Activated CD8-positive, alpha-beta T cell treated with anti-CD3 and anti-CD28 coated beads for 36 hours (primary cell): ENCODE results near the gene PLN. TPM values are rescaled to one million over a fixed set of nuclear protein-coding genes. Genes with fewer than 3 reads are reported as not detected.
A peak's percentile ranks its signal among the peaks of the same experiment; 100 is the strongest.

Source experiments
- ATAC-seq: fragments of 200-7000 bp; cut with Tn5 transposase; one replicate; pipeline ENCODE4 v1.10.0; 2021; ENCODE audit warnings: mild to moderate bottlenecking, moderate library complexity
- CTCF ChIA-PET: fragments of 350-600 bp; sonication (Branson Sonifier 250); formaldehyde crosslinking; loops from one replicate; lab custom pipeline; 2021; ENCODE audit warnings: antibody characterized with exemption; lab: Charles Lee
- POLR2A ChIA-PET: fragments of 350-600 bp; sonication (Branson Sonifier 250); formaldehyde crosslinking; loops from one replicate; lab custom pipeline; 2021; ENCODE audit warnings: antibody characterized with exemption; lab: Charles Lee
- DNase-seq: peaks from one replicate; pipeline ENCODE4 v3.0.0-alpha.2; 2020
- H3K27ac Mint-ChIP-seq: one replicate; pipeline ENCODE4 v1.8.0; 2021; ENCODE audit warnings: mild to moderate bottlenecking, mixed read lengths
- H3K27me3 Mint-ChIP-seq: one replicate; pipeline ENCODE4 v1.8.0; 2021; ENCODE audit warnings: mixed read lengths
- H3K36me3 Mint-ChIP-seq: one replicate; pipeline ENCODE4 v1.8.0; 2021; ENCODE audit warnings: low read depth, mixed read lengths
- H3K4me1 Mint-ChIP-seq: one replicate; pipeline ENCODE4 v1.8.0; 2021; ENCODE audit warnings: low read depth, mixed read lengths
- H3K4me3 Mint-ChIP-seq: one replicate; pipeline ENCODE4 v1.8.0; 2021; ENCODE audit warnings: mild to moderate bottlenecking, moderate library complexity, mixed read lengths
- H3K9me3 Mint-ChIP-seq: one replicate; pipeline ENCODE4 v1.8.0; 2021; ENCODE audit warnings: mixed read lengths
- intact Hi-C: fragments of 100-400 bp; cut with micrococcal nuclease; formaldehyde crosslinking; loops from one replicate; pipeline ENCODE4 v1.10.0; 2022
- total RNA-seq, 2 experiments: library from RNA; stranded (reverse); gene quantifications; one replicate each; pipeline ENCODE4 v1.2.3, GENCODE V29; 2021
- TF ChIP-seq, protein P1 (sequence below): fragments of 200-600 bp; IDR thresholded peaks from one replicate; pipeline ENCODE4 v1.8.0; 2022; ENCODE audit warnings: antibody characterized with exemption, mild to moderate bottlenecking

Gene PLN
- total RNA-seq, 2 experiments from 2014 or later: not detected

DNA sequence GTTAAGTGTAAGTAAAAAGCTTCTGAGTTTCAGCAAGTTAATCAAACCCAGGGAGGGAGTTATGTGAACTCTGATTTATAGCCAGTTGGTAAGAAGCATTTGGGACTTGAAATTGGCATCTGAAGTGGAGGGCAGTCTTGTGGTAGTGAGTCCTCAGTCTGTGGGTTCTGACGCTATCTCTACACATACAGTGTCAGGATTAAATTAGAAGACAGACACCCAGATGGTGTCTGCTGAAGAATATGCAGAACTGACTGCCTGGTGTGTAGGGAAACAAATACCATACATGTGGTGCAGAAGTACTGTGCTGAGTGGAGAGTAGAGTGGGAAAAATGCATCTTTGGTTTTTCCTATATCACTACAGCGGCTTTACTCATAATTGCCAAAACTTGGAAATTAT is 43.5 kb upstream of the PLN start:
- H3K4me1 Mint-ChIP-seq: peaks cover 19% of the 10 kb centered on the region
- POLR2A ChIA-PET: no interaction called here
- no peaks in the 10 kb centered on the region for H3K27me3 Mint-ChIP-seq
- H3K27ac Mint-ChIP-seq: no peak overlapping the region
- TF ChIP-seq, protein P1, sequence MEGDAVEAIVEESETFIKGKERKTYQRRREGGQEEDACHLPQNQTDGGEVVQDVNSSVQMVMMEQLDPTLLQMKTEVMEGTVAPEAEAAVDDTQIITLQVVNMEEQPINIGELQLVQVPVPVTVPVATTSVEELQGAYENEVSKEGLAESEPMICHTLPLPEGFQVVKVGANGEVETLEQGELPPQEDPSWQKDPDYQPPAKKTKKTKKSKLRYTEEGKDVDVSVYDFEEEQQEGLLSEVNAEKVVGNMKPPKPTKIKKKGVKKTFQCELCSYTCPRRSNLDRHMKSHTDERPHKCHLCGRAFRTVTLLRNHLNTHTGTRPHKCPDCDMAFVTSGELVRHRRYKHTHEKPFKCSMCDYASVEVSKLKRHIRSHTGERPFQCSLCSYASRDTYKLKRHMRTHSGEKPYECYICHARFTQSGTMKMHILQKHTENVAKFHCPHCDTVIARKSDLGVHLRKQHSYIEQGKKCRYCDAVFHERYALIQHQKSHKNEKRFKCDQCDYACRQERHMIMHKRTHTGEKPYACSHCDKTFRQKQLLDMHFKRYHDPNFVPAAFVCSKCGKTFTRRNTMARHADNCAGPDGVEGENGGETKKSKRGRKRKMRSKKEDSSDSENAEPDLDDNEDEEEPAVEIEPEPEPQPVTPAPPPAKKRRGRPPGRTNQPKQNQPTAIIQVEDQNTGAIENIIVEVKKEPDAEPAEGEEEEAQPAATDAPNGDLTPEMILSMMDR: no peak
- ATAC-seq (no peak), DNase-seq (no peak)
- no peak overlapping the region for H3K4me3 Mint-ChIP-seq
- peaks cover 47% of the 10 kb centered on the region for H3K36me3 Mint-ChIP-seq
- intact Hi-C loops: no loop called here
- peaks cover 6% of the 10 kb centered on the region for H3K9me3 Mint-ChIP-seq
- CTCF ChIA-PET: interaction anchor here (1.2 kb wide), 1 partner anchor 220 kb away, joined by 3 read pairs; no protein-coding TSS in a partner anchor

DNA sequence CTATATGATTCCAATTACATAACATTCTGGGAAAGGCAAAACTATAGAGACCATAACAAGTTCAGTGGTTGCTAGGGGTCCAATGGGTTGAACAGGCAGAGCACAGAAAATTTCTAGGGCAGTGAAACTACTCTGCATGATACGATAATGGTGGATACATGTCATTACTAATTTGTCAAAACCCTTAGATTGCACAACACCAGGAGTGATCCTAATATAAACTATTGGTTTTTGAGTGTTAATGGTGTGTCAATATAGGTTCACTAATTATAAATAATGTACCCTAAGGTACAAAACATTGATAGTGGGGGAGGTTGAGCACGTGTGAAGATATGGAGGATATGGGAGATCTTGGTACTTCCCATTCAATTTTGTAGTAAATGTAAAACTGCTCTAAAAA is 42.4 kb upstream of the PLN start:
- ChIA-PET CTCF (no interaction called here), POLR2A (no interaction called here)
- ATAC-seq (no peak), DNase-seq (no peak)
- TF ChIP-seq, protein P1: no peak
- intact Hi-C loops: no loop called here
- H3K27ac Mint-ChIP-seq: no peak overlapping the region
- H3K9me3 Mint-ChIP-seq: peaks cover 6% of the 10 kb centered on the region
- H3K36me3 Mint-ChIP-seq: peaks cover 40% of the 10 kb centered on the region
- no peak overlapping the region for H3K4me3 Mint-ChIP-seq
- H3K27me3 Mint-ChIP-seq: no peaks in the 10 kb centered on the region
- peaks cover 16% of the 10 kb centered on the region for H3K4me1 Mint-ChIP-seq

DNA sequence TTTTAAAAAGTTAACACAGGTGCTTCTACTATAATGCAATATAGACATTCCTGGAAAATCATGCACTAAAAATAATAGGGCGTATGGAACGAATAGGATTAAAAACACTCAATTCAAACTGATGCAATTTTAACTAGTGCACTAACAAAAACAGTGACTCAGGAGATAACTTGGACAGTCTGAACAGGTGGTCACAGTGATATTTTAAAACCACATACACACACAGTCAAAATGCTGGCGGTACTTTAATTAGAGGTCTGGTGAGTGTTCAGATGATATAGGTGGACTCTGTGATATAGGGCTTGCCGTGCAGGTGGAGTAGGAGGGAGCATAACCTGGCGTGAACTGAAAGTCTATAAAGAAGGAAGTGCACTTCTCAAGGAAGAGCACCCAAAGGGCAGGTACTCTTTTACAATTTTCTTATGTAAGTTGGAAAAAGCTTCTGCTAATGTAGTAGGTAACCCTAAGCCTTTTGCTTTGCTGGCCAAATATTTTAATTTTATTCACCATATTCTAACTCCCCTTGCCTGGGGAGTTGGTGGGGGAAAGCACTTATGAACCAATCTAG is 41.9 kb upstream of the PLN start:
- intact Hi-C loops: no loop called here
- no peak for DNase-seq
- no peak overlapping the region for H3K4me3 Mint-ChIP-seq
- no peaks in the 10 kb centered on the region for H3K27me3 Mint-ChIP-seq
- peak; percentile 27 for ATAC-seq
- POLR2A ChIA-PET: interaction anchor here (1.3 kb wide), 1 partner anchor 20 kb away, joined by 4 read pairs; no protein-coding TSS in a partner anchor
- H3K27ac Mint-ChIP-seq: peak overlapping the region; percentile 26
- peaks cover 35% of the 10 kb centered on the region for H3K36me3 Mint-ChIP-seq
- peaks cover 6% of the 10 kb centered on the region for H3K9me3 Mint-ChIP-seq
- CTCF ChIA-PET: no interaction called here
- TF ChIP-seq, protein P1: no peak
- peaks cover 14% of the 10 kb centered on the region for H3K4me1 Mint-ChIP-seq

DNA sequence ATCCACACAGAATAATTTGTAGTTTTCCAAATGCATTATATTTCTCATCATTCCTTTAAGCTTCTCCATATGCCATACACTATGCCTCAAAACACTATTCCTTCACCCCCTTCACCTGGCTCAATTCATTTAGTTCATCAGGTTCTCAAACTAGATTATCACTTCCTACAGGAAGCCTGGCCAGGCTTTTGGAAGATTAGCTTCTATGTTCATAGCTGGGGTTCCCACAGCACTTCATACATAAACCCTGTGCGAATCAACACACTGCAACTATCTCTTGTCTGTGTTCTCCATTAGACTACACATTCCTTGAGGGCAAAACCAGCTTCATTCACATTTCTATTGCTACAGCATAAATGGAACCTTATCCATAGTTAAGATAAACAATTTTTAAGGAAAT is 40.5 kb upstream of the PLN start:
- H3K9me3 Mint-ChIP-seq: no peaks in the 10 kb centered on the region
- no peak overlapping the region for H3K4me3 Mint-ChIP-seq
- POLR2A ChIA-PET: no interaction called here
- TF ChIP-seq, protein P1: no peak
- no peak for DNase-seq
- intact Hi-C loops: no loop called here
- H3K36me3 Mint-ChIP-seq: peaks cover 24% of the 10 kb centered on the region
- H3K27me3 Mint-ChIP-seq: no peaks in the 10 kb centered on the region
- peaks cover 19% of the 10 kb centered on the region for H3K4me1 Mint-ChIP-seq
- CTCF ChIA-PET: interaction anchor here (1.2 kb wide), 1 partner anchor 10 kb away, joined by 3 read pairs; no protein-coding TSS in a partner anchor
- H3K27ac Mint-ChIP-seq: no peak overlapping the region
- ATAC-seq: no peak

DNA sequence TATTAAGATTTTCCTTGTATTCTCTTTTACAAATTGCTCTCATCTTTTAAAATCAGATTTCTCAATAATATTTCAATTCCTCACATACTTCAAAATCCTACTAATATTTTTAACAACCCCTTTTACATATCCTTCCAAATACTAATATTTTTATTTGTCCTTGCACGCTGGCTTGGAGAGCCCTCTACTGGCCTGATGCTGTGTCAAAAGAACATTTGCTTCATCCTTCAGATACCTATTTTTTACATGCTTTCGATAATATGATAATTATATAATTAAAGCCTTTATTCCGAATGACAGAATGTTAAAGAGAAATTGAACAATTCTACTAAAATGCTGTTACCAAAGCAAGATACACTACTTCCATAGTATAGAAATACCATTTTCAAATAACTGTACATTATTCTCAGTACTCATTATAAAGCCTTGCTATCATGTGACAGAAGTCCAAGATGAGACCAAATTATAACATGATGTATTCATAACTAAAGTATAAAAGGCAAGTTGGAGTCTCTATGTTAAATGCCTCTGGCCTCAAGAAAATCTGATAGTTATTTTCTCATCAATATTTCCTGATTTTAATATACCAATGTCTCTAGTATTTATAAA is 39.0 kb upstream of the PLN start:
- CTCF ChIA-PET: no interaction called here
- intact Hi-C loops: no loop called here
- peaks cover 30% of the 10 kb centered on the region for H3K4me1 Mint-ChIP-seq
- no peak overlapping the region for H3K27ac Mint-ChIP-seq
- TF ChIP-seq, protein P1: peak; percentile 49
- no peaks in the 10 kb centered on the region for H3K9me3 Mint-ChIP-seq
- no peak overlapping the region for H3K4me3 Mint-ChIP-seq
- DNase-seq (peak; percentile 32), ATAC-seq (no peak)
- H3K36me3 Mint-ChIP-seq: peaks cover 20% of the 10 kb centered on the region
- no peaks in the 10 kb centered on the region for H3K27me3 Mint-ChIP-seq
- POLR2A ChIA-PET: no interaction called here
